HCEC 1CT (cell line): Measurements from ENCODE around the gene IPCEF1.

ENCODE experiments used
- DNase-seq: peaks from one replicate; pipeline ENCODE4 v3.0.0-alpha.2; 2017

Gene IPCEF1

GRCh38 chr6:154289818-154290508, 66.6 kb downstream of the IPCEF1 start:
- DNase-seq, result no peak

GRCh38 chr6:154285826-154286225, 70.8 kb downstream of the IPCEF1 start:
- DNase-seq, result no peak

- DNase-seq, result no peak
Observed at GRCh38 chr6:154284313-154284853, 72.2 kb downstream of the IPCEF1 start.

- no peak for DNase-seq
Observed at GRCh38 chr6:154280521-154280920, 76.1 kb downstream of the IPCEF1 start.

GRCh38 chr6:154277629-154278017, 79.0 kb downstream of the IPCEF1 start:
- no peak for DNase-seq

- DNase-seq, result peak; percentile 41
Observed at GRCh38 chr6:154276810-154277628, 79.6 kb downstream of the IPCEF1 start.

- DNase-seq, result no peak
Observed at GRCh38 chr6:154274168-154274567, 82.4 kb downstream of the IPCEF1 start.

GRCh38 chr6:154268486-154268885, 88.1 kb downstream of the IPCEF1 start:
- DNase-seq, result no peak

- no peak for DNase-seq
Observed at GRCh38 chr6:154267508-154268106, 89.0 kb downstream of the IPCEF1 start.

- no peak for DNase-seq
Observed at GRCh38 chr6:154266560-154267099, 90.0 kb downstream of the IPCEF1 start.

GRCh38 chr6:154261688-154262397, 94.8 kb downstream of the IPCEF1 start:
- DNase-seq, result no peak

GRCh38 chr6:154258064-154258757, 98.4 kb downstream of the IPCEF1 start:
- DNase-seq, result no peak

- DNase-seq, result no peak
Observed at GRCh38 chr6:154257067-154257466, 99.5 kb downstream of the IPCEF1 start.

GRCh38 chr6:154252678-154253077, 103.9 kb downstream of the IPCEF1 start:
- DNase-seq, result no peak

GRCh38 chr6:154251116-154251515, 105.5 kb downstream of the IPCEF1 start:
- DNase-seq, result no peak

- no peak for DNase-seq
Observed at GRCh38 chr6:154249499-154250298, 106.9 kb downstream of the IPCEF1 start.

- no peak for DNase-seq
Observed at GRCh38 chr6:154247119-154247861, 109.3 kb downstream of the IPCEF1 start.

GRCh38 chr6:154246723-154247118, 109.9 kb downstream of the IPCEF1 start:
- no peak for DNase-seq

GRCh38 chr6:154245506-154245905, 111.1 kb downstream of the IPCEF1 start:
- no peak for DNase-seq
